ENCODE results near the gene DCLRE1B. TPM values are rescaled to one million over a fixed set of nuclear protein-coding genes. Genes with fewer than 3 reads are reported as not detected.

DCLRE1B gene
- total RNA-seq, 1 donor from 2014 or later = 1.4 TPM

- no peak for DNase-seq (ENCODE audit: low read depth in 2 of 2)
Measured at GRCh38 chr1:113922957-113923356, 17.8 kb downstream of the DCLRE1B start.

GRCh38 chr1:113924473-113924872, 19.3 kb downstream of the DCLRE1B start:
- no peak for DNase-seq (ENCODE audit: low read depth in 2 of 2)

- no peak for DNase-seq (ENCODE audit: low read depth in 2 of 2)
Measured at GRCh38 chr1:113928187-113928930, 23.2 kb downstream of the DCLRE1B start.

- peak; percentile 91 to 93 for DNase-seq (ENCODE audit: low read depth in 2 of 2)
Measured at GRCh38 chr1:113928941-113929749, 24.0 kb downstream of the DCLRE1B start, which contains the start of gene HIPK1. HIPK1 (plus strand) TSS chr1:113929324.

GRCh38 chr1:113929750-113930498, 24.8 kb downstream of the DCLRE1B start:
- DNase-seq (ENCODE audit: low read depth in 2 of 2) = peak; percentile 54 to 56

- peak; percentile 48 to 95 for DNase-seq (ENCODE audit: low read depth in 2 of 2)
Measured at GRCh38 chr1:113930499-113931161, 25.5 kb downstream of the DCLRE1B start.

GRCh38 chr1:113931451-113931851, 26.3 kb downstream of the DCLRE1B start:
- peak; percentile 23 to 51 for DNase-seq (ENCODE audit: low read depth in 2 of 2)

GRCh38 chr1:113934006-113934405, 28.9 kb downstream of the DCLRE1B start:
- DNase-seq (ENCODE audit: low read depth in 2 of 2) = no peak

- DNase-seq (ENCODE audit: low read depth in 2 of 2) = no peak
Measured at GRCh38 chr1:113934511-113935055, 29.5 kb downstream of the DCLRE1B start.

- DNase-seq (ENCODE audit: low read depth in 2 of 2) = no peak
Measured at GRCh38 chr1:113935176-113935575, 30.1 kb downstream of the DCLRE1B start.

GRCh38 chr1:113935970-113936369, 30.8 kb downstream of the DCLRE1B start:
- DNase-seq (ENCODE audit: low read depth in 2 of 2) = no peak

GRCh38 chr1:113937146-113937545, 32.0 kb downstream of the DCLRE1B start:
- peak; percentile 32 to 67 for DNase-seq (ENCODE audit: low read depth in 2 of 2)

- no peak for DNase-seq (ENCODE audit: low read depth in 2 of 2)
Measured at GRCh38 chr1:113938192-113938591, 33.1 kb downstream of the DCLRE1B start.

- DNase-seq (ENCODE audit: low read depth in 2 of 2) = no peak
Measured at GRCh38 chr1:113940365-113941244, 35.5 kb downstream of the DCLRE1B start.

GRCh38 chr1:113941245-113941559, 36.1 kb downstream of the DCLRE1B start:
- DNase-seq (ENCODE audit: low read depth in 2 of 2) = no peak

- no peak for DNase-seq (ENCODE audit: low read depth in 2 of 2)
Measured at GRCh38 chr1:113942527-113942926, 37.4 kb downstream of the DCLRE1B start.

- no peak for DNase-seq (ENCODE audit: low read depth in 2 of 2)
Measured at GRCh38 chr1:113943028-113943811, 38.1 kb downstream of the DCLRE1B start.

- no peak for DNase-seq (ENCODE audit: low read depth in 2 of 2)
Measured at GRCh38 chr1:113945329-113945728, 40.2 kb downstream of the DCLRE1B start.

GRCh38 chr1:113946112-113946511, 41.0 kb downstream of the DCLRE1B start:
- no peak for DNase-seq (ENCODE audit: low read depth in 2 of 2)

All from lung microvascular endothelial cell (primary cell).